HL-60 (cell line): Measurements from ENCODE around the gene GRID1.
"Not testable (repeated sequence)": the region's sequence is repeated elsewhere in the genome, so short reads cannot be mapped to it uniquely, and the experiment has no call there.

ENCODE experiments used
- DNase-seq, 2 experiments: peaks; one replicate each; pipeline ENCODE4 v3.0.0-alpha.2; 2010 to 2020; ENCODE audit warnings: low read depth in 1 of 2, low spot score in 1 of 2
- H3K27ac ChIP-seq: fragments of 250-450 bp; sonication (Bioruptor Pico); replicated peaks from 2 replicates; pipeline ENCODE4 v1.5.1; 2020; ENCODE audit warnings: mild to moderate bottlenecking, moderate library complexity
- H3K27me3 ChIP-seq: fragments of 250-450 bp; sonication (Bioruptor Pico); 2 replicates; pipeline ENCODE4 v1.5.1; 2021; ENCODE audit warnings: mild to moderate bottlenecking, moderate library complexity; ENCODE audit not compliant: insufficient read depth, poor library complexity, severe bottlenecking
- H3K4me3 ChIP-seq: replicated peaks from 2 replicates; pipeline ENCODE4 v1.5.1; 2011; ENCODE audit warnings: mild to moderate bottlenecking, control low read depth, low read length; ENCODE audit not compliant: insufficient read depth
- GABPA ChIP-seq: IDR thresholded peaks from 2 replicates; pipeline ENCODE4 v1.6.1; 2012; ENCODE audit warnings: low read depth
- POLR2AphosphoS5 ChIP-seq: IDR thresholded peaks from 2 replicates; pipeline ENCODE4 v1.6.1; 2012; ENCODE audit warnings: low read depth
- SPI1 ChIP-seq: IDR thresholded peaks from 2 replicates; pipeline ENCODE4 v1.6.1; 2012; ENCODE audit warnings: low read depth, mild to moderate bottlenecking, borderline replicate concordance
- TF ChIP-seq, protein P1 (sequence below): IDR thresholded peaks from one replicate; pipeline ENCODE4 v1.5.1; 2011; ENCODE audit warnings: low read length, control low read depth, inconsistent platforms; ENCODE audit not compliant: insufficient read depth
- TF ChIP-seq, protein P2 (sequence below): IDR thresholded peaks from 2 replicates; pipeline ENCODE4 v1.6.1; 2012; ENCODE audit warnings: low read depth; ENCODE audit not compliant: insufficient replicate concordance

Gene GRID1

DNA sequence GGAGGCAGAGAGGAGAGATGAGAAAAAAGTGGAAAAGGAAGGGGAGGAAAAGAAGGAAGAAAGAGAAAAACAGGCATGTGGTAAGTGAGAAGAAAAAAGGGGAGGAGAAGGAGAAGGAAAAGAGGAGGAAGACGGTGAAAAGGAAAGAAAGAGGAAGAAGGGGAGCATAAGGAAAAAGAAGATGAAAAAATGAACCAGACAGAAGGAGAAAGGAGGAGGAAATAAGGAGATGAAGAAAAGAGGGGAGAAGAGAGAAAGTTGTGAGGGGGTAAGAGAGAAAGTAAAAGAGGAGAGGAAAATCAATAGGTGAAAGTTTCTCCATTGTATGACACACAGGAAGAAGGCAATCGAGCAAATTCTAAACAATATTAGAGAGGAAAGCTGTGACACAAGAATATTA is 663.8 kb downstream of the GRID1 start:
- DNase-seq = no peak
- no peak overlapping the region for H3K4me3 ChIP-seq
- TF ChIP-seq, protein P1, sequence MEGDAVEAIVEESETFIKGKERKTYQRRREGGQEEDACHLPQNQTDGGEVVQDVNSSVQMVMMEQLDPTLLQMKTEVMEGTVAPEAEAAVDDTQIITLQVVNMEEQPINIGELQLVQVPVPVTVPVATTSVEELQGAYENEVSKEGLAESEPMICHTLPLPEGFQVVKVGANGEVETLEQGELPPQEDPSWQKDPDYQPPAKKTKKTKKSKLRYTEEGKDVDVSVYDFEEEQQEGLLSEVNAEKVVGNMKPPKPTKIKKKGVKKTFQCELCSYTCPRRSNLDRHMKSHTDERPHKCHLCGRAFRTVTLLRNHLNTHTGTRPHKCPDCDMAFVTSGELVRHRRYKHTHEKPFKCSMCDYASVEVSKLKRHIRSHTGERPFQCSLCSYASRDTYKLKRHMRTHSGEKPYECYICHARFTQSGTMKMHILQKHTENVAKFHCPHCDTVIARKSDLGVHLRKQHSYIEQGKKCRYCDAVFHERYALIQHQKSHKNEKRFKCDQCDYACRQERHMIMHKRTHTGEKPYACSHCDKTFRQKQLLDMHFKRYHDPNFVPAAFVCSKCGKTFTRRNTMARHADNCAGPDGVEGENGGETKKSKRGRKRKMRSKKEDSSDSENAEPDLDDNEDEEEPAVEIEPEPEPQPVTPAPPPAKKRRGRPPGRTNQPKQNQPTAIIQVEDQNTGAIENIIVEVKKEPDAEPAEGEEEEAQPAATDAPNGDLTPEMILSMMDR = no peak
- TF ChIP-seq SPI1 = no peak
- TF ChIP-seq, protein P2, sequence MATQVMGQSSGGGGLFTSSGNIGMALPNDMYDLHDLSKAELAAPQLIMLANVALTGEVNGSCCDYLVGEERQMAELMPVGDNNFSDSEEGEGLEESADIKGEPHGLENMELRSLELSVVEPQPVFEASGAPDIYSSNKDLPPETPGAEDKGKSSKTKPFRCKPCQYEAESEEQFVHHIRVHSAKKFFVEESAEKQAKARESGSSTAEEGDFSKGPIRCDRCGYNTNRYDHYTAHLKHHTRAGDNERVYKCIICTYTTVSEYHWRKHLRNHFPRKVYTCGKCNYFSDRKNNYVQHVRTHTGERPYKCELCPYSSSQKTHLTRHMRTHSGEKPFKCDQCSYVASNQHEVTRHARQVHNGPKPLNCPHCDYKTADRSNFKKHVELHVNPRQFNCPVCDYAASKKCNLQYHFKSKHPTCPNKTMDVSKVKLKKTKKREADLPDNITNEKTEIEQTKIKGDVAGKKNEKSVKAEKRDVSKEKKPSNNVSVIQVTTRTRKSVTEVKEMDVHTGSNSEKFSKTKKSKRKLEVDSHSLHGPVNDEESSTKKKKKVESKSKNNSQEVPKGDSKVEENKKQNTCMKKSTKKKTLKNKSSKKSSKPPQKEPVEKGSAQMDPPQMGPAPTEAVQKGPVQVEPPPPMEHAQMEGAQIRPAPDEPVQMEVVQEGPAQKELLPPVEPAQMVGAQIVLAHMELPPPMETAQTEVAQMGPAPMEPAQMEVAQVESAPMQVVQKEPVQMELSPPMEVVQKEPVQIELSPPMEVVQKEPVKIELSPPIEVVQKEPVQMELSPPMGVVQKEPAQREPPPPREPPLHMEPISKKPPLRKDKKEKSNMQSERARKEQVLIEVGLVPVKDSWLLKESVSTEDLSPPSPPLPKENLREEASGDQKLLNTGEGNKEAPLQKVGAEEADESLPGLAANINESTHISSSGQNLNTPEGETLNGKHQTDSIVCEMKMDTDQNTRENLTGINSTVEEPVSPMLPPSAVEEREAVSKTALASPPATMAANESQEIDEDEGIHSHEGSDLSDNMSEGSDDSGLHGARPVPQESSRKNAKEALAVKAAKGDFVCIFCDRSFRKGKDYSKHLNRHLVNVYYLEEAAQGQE = no peak
- no peak for TF ChIP-seq GABPA
- TF ChIP-seq POLR2AphosphoS5 = no peak

GRCh38 chr10:85699066-85699465 is 667.5 kb downstream of the GRID1 start:
- not testable (repeated sequence) for H3K27ac ChIP-seq, H3K4me3 ChIP-seq, H3K27me3 ChIP-seq, DNase-seq

More for the DNA sequence above, 663.8 kb downstream of the GRID1 start:
- Histone ChIP-seq H3K27ac (no peak overlapping the region), H3K27me3 (no peaks in the 10 kb centered on the region)

- H3K4me3 ChIP-seq = no peak overlapping the region
- H3K27ac ChIP-seq = no peak overlapping the region
- DNase-seq = no peak
- H3K27me3 ChIP-seq = no peaks in the 10 kb centered on the region
- TF ChIP-seq, protein P2 = no peak
- TF ChIP-seq GABPA (no peak), SPI1 (no peak), POLR2AphosphoS5 (no peak)
- TF ChIP-seq, protein P1 = no peak
Observed at GRCh38 chr10:85696893-85697292, 669.7 kb downstream of the GRID1 start.

GRCh38 chr10:85682621-85683020 is 684.0 kb downstream of the GRID1 start:
- TF ChIP-seq GABPA (no peak), SPI1 (no peak), POLR2AphosphoS5 (no peak)
- TF ChIP-seq, protein P1 = no peak
- TF ChIP-seq, protein P2 = no peak
- no peak overlapping the region for H3K27ac ChIP-seq
- no peak overlapping the region for H3K4me3 ChIP-seq
- no peak for DNase-seq
- H3K27me3 ChIP-seq = peaks cover 2% of the 10 kb centered on the region
